ENCODE results near the gene AK2. TPM values are rescaled to one million over a fixed set of nuclear protein-coding genes. Genes with fewer than 3 reads are reported as not detected.

The AK2 gene
- polyA plus RNA-seq, 3 donors, result 68.8 to 180 (median 162) TPM

DNA sequence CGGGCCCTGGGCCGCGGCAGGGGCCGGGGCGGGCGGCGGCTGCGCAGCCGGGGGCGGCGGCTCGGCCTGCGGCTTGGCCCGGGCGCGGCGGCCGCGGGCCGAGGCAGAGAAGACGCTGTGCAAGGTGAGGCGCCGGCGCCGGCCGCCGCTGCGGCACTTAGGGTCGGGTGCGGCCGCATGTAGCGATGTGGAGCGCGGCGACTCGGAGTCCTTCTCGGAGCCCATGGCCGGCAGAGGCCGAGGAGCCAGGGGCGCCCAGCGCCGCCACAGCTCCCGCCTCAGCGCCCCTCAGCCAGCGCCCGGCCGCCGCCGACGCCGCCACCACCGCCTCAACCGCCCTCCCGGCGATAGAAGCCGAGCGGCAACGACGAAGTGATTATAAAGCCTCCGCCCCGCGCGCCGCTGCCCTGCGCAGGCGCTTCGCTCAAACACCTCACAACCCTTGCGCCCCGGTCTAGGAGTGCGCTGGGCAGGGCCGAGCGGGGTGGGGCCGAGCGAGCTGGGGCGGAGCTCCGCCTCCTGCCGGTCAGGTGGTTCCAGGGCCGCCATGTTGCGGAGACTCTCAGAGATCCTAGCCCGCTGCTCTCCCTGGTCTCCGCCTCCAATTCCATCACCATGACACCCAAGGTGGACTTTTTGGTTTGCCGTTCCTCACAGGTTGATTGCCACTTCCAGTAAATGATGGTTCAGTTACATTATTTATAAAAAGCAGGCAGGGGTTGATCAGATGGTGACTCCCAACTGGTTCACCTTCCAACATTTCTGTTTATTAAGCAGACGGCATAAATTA, 72.0 kb downstream of the AK2 start, which contains the start of gene RNF19B:
RNF19B (minus strand) TSS at position 349 of the 790 bp plus-strand sequence; CDS start at position 225, 124 bp downstream.
- Mint-ChIP-seq H3K36me3 (peaks cover 6 to 7% of the 10 kb centered on the region in 2 donors), H3K9me3 (peaks cover 0 to 2% (median 0%) of the 10 kb centered on the region in 7 donors), H3K27ac (peak within 1 kb of the TSS; percentile 84 to 98 (median 91)), H3K4me3 (peak within 1 kb of the TSS; percentile 93 to 96), H3K27me3 (ENCODE audit: low read depth in 3 of 3) (peaks cover 0 to 3% (median 0%) of the 10 kb centered on the region in 3 donors), H3K4me1 (peaks cover 44% of the 10 kb centered on the region)
- H3K9me3 ChIP-seq (replicated peaks in 1 of 2; ENCODE audit: control insufficient read depth in 1 of 2, insufficient read depth in 1 of 2, low read length in 2 of 2), result no peaks in the 10 kb centered on the region
- H3K4me3 ChIP-seq (replicated peaks in 1 of 3; ENCODE audit: low read depth in 2 of 3, low read length in 3 of 3), result peak within 1 kb of the TSS; percentile 78 to 97 (median 86)
- WGBS (ENCODE audit: insufficient coverage), result under 1% methylated on average over 78 of the region's 83 CpGs
- H4K20me1 ChIP-seq (ENCODE audit: insufficient read depth, low read length), result peaks cover 45% of the 10 kb centered on the region
- peak within 1 kb of the TSS; percentile 66 for H2AFZ ChIP-seq (ENCODE audit: insufficient read depth, low read depth, low read length, poor library complexity, severe bottlenecking)
- no peaks in the 10 kb centered on the region for H3K27me3 ChIP-seq (ENCODE audit: control insufficient read depth in 2 of 2, insufficient read depth in 2 of 2, low read length in 2 of 2)
- peak; percentile 94 to 96 (median 96) for DNase-seq
- H3K79me2 ChIP-seq (ENCODE audit: insufficient read depth, low read length), result peaks cover 45% of the 10 kb centered on the region
- intact Hi-C loops (cut with micrococcal nuclease), result loop anchor here (5.0 kb wide), 2 partner anchors 43 to 73 kb away; partner anchors contain the start of gene AK2 (in 1 of the 2)
- H3K4me1 ChIP-seq (ENCODE audit: control insufficient read depth in 1 of 2, insufficient read depth in 2 of 2, low read length in 2 of 2), result peaks cover 30 to 52% of the 10 kb centered on the region in 2 donors
- no peaks in the 10 kb centered on the region for H3K36me3 ChIP-seq (replicated peaks in 1 of 2; ENCODE audit: control insufficient read depth in 1 of 2, insufficient read depth in 2 of 2, low read length in 2 of 2)
- peak within 1 kb of the TSS; percentile 83 for H3K9ac ChIP-seq (ENCODE audit: insufficient read depth, low read length, poor library complexity, severe bottlenecking)
- TF ChIP-seq, protein P1, sequence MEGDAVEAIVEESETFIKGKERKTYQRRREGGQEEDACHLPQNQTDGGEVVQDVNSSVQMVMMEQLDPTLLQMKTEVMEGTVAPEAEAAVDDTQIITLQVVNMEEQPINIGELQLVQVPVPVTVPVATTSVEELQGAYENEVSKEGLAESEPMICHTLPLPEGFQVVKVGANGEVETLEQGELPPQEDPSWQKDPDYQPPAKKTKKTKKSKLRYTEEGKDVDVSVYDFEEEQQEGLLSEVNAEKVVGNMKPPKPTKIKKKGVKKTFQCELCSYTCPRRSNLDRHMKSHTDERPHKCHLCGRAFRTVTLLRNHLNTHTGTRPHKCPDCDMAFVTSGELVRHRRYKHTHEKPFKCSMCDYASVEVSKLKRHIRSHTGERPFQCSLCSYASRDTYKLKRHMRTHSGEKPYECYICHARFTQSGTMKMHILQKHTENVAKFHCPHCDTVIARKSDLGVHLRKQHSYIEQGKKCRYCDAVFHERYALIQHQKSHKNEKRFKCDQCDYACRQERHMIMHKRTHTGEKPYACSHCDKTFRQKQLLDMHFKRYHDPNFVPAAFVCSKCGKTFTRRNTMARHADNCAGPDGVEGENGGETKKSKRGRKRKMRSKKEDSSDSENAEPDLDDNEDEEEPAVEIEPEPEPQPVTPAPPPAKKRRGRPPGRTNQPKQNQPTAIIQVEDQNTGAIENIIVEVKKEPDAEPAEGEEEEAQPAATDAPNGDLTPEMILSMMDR (IDR thresholded peaks at IDR 0.05), result no peak
- H3K27ac ChIP-seq (ENCODE audit: low read depth in 1 of 2, low read length in 2 of 2), result peak within 1 kb of the TSS; percentile 46 to 78
- peak within 1 kb of the TSS; percentile 85 for H3K4me2 ChIP-seq (replicated peaks; ENCODE audit: extremely low read depth, low read length, poor library complexity, severe bottlenecking)

GRCh38 chr1:32963746-32964460, 72.8 kb downstream of the AK2 start:
- H3K4me1 Mint-ChIP-seq, result peaks cover 45% of the 10 kb centered on the region
- peak; percentile 41 to 53 (median 47) for DNase-seq
- H4K20me1 ChIP-seq (ENCODE audit: insufficient read depth, low read length), result peaks cover 52% of the 10 kb centered on the region
- peak overlapping the region; percentile 75 to 89 (median 86) for H3K27ac Mint-ChIP-seq
- H2AFZ ChIP-seq (ENCODE audit: insufficient read depth, low read depth, low read length, poor library complexity, severe bottlenecking), result no peak overlapping the region
- WGBS (ENCODE audit: insufficient coverage), result under 1% methylated on average over 77 of the region's 78 CpGs
- peaks cover 27 to 52% of the 10 kb centered on the region in 2 donors for H3K4me1 ChIP-seq (ENCODE audit: control insufficient read depth in 1 of 2, insufficient read depth in 2 of 2, low read length in 2 of 2)
- peak overlapping the region; percentile 85 for H3K4me2 ChIP-seq (replicated peaks; ENCODE audit: extremely low read depth, low read length, poor library complexity, severe bottlenecking)
- peaks cover 0 to 2% (median 0%) of the 10 kb centered on the region in 7 donors for H3K9me3 Mint-ChIP-seq
- H3K4me3 ChIP-seq (replicated peaks in 1 of 3; ENCODE audit: low read depth in 2 of 3, low read length in 3 of 3), result peak overlapping the region; percentile 78 to 97 (median 86)
- no peaks in the 10 kb centered on the region for H3K9me3 ChIP-seq (replicated peaks in 1 of 2; ENCODE audit: control insufficient read depth in 1 of 2, insufficient read depth in 1 of 2, low read length in 2 of 2)
- H3K9ac ChIP-seq (ENCODE audit: insufficient read depth, low read length, poor library complexity, severe bottlenecking), result peak overlapping the region; percentile 83
- TF ChIP-seq, protein P1 (IDR thresholded peaks at IDR 0.05), result no peak
- peak overlapping the region; percentile 93 to 96 for H3K4me3 Mint-ChIP-seq
- intact Hi-C loops (cut with micrococcal nuclease), result loop anchor here (2.0 to 5.0 kb wide), 3 partner anchors 29 to 73 kb away; partner anchors contain the start of gene AK2 (in 1 of the 2)
- H3K27ac ChIP-seq (ENCODE audit: low read depth in 1 of 2, low read length in 2 of 2), result peak overlapping the region; percentile 38 to 78
- no peaks in the 10 kb centered on the region for H3K27me3 ChIP-seq (ENCODE audit: control insufficient read depth in 2 of 2, insufficient read depth in 2 of 2, low read length in 2 of 2)
- H3K27me3 Mint-ChIP-seq (ENCODE audit: low read depth in 3 of 3), result peaks cover 0 to 3% (median 0%) of the 10 kb centered on the region in 3 donors
- peaks cover 11 to 14% of the 10 kb centered on the region in 2 donors for H3K36me3 Mint-ChIP-seq
- H3K36me3 ChIP-seq (replicated peaks in 1 of 2; ENCODE audit: control insufficient read depth in 1 of 2, insufficient read depth in 2 of 2, low read length in 2 of 2), result peaks cover 0 to 5% of the 10 kb centered on the region in 2 donors
- peaks cover 53% of the 10 kb centered on the region for H3K79me2 ChIP-seq (ENCODE audit: insufficient read depth, low read length)

Measured in CD14-positive monocyte (primary cell).